GM19468 (cell line): Measurements from ENCODE around the gene SPATA19.
"Not testable (repeated sequence)": the region's sequence is repeated elsewhere in the genome, so short reads cannot be mapped to it uniquely, and the experiment has no call there.

Experiments
- ATAC-seq: cut with Tn5 transposase; IDR thresholded peaks from one replicate; pipeline ENCODE4 v1.9.1; 2021; ENCODE audit warnings: mild to moderate bottlenecking, moderate library complexity, moderate number of reproducible peaks; ENCODE audit not compliant: unreplicated experiment; ENCODE audit errors: extremely low read depth

SPATA19 gene, protein sequence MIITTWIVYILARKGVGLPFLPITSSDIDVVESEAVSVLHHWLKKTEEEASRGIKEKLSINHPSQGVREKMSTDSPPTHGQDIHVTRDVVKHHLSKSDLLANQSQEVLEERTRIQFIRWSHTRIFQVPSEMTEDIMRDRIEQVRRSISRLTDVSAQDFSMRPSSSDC

GRCh38 chr11:133845413-133845812 lies at the start of gene SPATA19:
TSS of gene SPATA19 (minus strand) at chr11:133845513. CDS start at chr11:133845446, 67 bp downstream.
- ATAC-seq, result no peak

- ATAC-seq, result no peak
Measured at GRCh38 chr11:133895061-133895479, 49.8 kb upstream of the SPATA19 start.

- ATAC-seq, result no peak
Measured at GRCh38 chr11:133893381-133893780, 48.1 kb upstream of the SPATA19 start.

- ATAC-seq, result no peak
Measured at GRCh38 chr11:133892584-133893380, 47.5 kb upstream of the SPATA19 start.

GRCh38 chr11:133892126-133892525 lies 46.8 kb upstream of the SPATA19 start:
- ATAC-seq, result no peak

DNA sequence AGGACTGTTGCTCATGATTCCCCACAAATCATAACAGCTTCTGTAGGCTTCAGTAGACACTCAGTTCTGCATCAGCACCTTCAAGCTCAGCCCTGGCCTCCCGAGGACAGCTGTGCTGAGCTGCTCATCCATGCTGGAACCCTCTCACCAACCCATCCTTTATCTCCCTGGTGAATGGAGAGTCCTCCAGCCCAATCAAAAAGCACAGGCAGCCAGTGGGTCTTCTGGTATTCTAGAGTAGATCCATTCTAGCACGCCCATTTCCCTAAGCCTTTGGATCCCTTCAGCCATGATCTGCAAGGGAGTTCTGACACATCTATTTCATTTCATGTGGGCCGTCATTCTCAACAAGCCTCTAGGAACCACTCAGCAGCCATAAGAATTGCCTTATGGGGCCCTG lies 44.6 kb upstream of the SPATA19 start:
- no peak for ATAC-seq

DNA sequence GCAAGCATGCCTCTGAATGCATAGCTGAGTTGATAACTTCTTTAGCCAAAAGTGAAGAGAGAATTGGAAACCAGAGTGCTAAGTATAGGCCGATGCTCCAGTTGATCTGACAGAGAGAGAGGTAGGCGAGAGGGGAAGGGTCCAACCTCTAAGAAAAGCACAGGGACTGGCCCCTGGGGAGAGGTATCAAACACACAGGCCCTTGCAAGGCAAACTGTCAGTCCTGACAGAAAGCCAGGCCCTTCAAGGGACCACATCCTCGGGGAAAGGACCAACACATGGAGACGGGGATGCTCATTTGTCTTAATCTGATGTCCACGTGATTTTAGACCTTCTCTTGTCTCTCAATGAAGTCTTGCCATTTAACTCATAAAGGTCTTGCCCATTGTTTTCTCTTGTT lies 43.9 kb upstream of the SPATA19 start:
- no peak for ATAC-seq

- no peak for ATAC-seq
Measured at GRCh38 chr11:133887692-133888332, 42.5 kb upstream of the SPATA19 start.

DNA sequence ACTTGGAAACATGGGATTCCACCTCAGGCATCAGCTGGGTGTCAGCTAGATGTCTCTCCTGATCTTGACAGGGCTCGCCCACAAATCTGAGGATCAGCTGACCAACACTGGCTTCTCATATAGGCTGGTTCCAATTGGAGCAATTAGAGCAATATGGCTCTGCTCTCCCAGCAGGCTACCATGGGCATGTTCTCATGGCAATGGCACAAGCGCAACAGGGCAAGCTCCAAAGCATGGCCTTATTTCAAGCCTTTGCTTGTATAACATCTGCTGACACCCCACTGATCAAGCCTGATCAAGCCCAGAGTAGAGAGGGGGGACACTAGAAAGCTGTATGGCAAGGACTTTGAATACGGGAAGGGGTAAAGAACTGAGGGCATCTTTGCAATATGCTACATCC lies 40.7 kb upstream of the SPATA19 start:
- no peak for ATAC-seq

- ATAC-seq, result no peak
Measured at GRCh38 chr11:133872160-133872559, 26.8 kb upstream of the SPATA19 start.

GRCh38 chr11:133867456-133867855 lies 22.1 kb upstream of the SPATA19 start:
- ATAC-seq, result no peak

- no peak for ATAC-seq
Measured at GRCh38 chr11:133865466-133865865, 20.2 kb upstream of the SPATA19 start.

- ATAC-seq, result no peak
Measured at GRCh38 chr11:133864756-133865155, 19.4 kb upstream of the SPATA19 start.

DNA sequence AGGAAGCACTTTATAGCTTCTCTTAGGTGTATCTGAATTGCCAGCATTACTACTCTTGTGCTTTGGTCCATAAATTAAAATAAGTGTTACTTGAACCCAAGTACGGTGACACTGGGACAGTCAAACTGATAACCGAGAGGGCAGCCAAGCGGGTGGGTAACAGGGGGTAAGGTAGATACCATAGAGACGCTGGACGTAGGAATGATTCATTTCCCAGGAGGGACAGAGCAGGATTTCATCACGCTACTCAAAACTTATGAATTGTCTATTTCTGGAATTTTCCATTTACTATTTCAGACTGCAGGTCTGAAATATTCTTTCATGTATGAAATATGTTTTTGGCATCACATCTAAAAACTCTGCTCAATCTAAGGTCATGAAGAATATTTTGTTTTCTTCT lies 14.8 kb upstream of the SPATA19 start:
- no peak for ATAC-seq

GRCh38 chr11:133854330-133854960 lies 9.1 kb upstream of the SPATA19 start:
- not testable (repeated sequence) for ATAC-seq

DNA sequence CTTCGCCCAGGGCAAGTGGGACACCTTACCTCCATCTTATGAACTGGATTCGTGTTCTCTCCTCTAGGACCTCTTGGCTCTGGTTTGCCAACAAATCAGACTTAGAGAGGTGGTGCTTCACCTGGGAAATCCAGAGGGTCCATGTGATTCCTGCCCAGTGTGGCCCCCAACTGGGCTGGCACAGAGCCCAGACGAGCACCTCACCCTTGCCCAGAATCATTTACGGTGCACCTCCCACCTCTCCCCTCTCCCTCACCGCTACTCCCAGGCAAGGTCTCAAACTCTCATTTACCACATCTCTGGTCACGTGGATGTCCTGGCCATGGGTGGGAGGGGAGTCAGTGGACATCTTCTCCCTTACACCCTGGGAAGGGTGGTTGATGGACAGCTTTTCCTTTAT lies 1.1 kb downstream of the SPATA19 start:
- no peak for ATAC-seq

- no peak for ATAC-seq
Measured at GRCh38 chr11:133843454-133843987, 1.8 kb downstream of the SPATA19 start.

GRCh38 chr11:133842730-133843129 lies 2.6 kb downstream of the SPATA19 start:
- ATAC-seq, result no peak

DNA sequence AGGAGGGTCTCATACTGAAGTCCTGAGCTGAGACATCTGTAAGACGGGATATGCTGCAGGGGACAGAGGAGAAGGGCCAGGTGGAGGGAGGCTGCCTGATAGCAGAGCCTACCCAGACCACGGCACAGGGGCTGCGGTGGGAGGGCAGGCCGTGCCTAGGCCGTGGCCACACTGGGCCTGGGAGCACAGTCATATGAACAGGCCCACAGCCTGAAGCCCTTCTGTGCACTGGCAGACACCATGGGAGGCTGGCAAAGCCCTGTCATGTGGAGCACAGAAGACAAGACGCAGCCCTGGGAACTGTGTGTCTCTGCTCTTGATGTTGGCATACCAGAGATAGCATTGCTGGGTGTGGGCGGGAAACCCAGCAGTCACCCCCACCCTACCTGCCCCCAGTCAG lies 3.3 kb downstream of the SPATA19 start:
- no peak for ATAC-seq

GRCh38 chr11:133841279-133842043 lies 3.9 kb downstream of the SPATA19 start:
- ATAC-seq, result no peak
